Ramos (cell line): Measurements from ENCODE around the gene EZH1.

ENCODE experiments used
- in situ Hi-C: fragments of 300-500 bp; cut with MboI; formaldehyde crosslinking; loops from one replicate; pipeline ENCODE4 v1.14.3; 2022; ENCODE audit warnings: low sequenced_read_pairs; ENCODE audit not compliant: unreplicated experiment

The EZH1 gene

DNA sequence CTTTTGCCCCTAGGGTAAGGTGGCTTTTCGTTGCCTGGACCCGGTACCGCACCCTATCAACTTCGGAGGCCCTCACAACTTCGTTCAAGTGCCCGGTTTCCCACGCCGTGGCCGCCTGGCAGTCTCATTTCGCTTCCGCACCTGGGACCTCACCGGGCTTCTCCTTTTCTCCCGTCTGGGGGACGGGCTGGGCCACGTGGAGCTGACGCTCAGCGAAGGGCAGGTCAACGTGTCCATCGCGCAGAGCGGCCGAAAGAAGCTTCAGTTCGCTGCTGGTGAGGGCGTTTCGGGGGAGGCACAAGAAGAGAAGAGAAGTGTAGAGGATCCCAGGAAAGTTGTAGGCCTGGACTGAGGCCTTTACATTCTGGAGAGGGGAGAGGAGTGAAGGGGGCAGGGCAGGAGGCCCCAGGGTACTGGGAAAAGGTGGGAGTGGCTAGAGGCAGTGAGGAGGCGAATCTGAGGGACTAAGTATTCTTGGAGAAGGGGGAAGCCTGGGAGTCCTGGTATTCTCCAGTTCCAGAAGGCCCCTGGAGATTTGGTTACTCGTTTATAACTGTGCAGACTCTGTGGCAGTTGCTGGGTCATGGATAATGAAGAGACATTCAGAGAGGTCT lies 57.0 kb downstream of the EZH1 start:
- in situ Hi-C loops = no loop called here

DNA sequence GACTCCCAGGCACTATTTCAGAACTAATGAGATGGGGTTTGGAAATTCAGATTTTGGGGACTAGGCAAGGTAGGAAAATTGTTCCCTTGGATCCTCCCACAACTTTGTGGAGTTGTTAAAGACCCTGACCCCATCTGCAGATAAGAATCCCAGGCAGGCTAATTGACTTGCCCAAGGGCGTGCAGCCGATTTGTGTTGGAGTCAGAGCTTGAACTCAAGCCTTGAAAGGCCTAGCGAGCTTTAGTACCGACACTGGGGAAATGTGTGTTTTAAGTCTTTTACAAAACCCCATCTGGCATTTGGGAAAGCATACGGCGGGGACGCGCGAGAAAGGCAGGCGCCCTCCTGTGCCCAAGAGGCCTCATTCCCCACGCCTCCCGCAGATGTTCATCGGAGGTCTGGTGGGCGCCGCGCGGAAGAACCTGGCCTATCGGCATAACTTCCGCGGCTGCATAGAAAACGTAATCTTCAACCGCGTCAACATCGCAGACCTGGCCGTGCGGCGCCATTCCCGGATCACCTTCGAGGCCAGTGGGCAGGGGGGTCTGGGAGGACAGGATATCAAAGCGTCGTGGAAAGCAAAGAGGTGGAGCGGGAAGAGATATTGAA lies 58.2 kb downstream of the EZH1 start:
- in situ Hi-C loops = no loop called here

DNA sequence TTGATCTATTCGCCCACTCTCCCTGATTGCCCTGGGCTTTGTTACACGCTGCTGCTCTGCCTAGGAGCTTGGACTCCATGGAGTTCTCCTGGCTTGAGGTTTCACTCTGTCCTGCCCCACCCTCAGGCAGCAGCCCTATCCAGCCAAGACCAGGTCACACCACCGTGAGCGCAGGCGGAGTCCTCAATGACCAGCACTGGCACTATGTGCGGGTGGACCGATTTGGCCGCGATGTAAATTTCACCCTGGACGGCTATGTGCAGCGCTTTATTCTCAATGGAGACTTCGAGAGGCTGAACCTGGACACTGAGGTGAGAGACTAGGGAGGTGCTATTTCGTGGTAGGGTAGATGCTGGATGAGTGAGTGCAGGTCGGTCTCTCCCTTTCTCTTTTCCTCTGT lies 59.0 kb downstream of the EZH1 start:
- in situ Hi-C loops = no loop called here

DNA sequence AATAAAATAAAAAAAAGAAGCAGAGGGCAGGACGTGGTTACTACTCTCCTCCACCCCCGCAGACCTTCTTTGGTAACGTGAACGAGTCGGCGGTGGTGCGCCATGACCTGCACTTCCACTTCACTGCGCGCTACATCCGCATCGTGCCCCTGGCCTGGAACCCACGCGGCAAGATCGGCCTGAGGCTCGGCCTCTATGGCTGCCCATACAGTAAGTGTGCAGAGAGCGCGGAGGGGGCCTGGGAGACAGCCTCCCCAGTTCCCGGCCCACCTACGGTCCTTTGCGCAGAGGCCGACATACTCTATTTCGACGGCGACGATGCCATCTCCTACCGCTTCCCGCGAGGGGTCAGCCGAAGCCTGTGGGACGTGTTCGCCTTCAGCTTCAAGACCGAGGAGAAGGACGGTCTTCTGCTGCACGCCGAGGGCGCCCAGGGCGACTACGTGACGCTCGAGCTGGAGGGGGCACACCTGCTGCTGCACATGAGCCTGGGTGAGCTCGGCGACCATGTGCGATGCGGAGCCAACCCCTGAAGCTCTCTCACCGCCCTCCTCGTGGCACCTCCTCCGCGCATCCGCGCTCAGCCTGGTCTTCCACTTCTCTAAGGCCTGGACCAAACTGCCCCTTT lies 59.8 kb downstream of the EZH1 start:
- in situ Hi-C loops = loop anchor here (5.0 kb wide), 1 partner anchor 108 kb away; the partner anchor contains the start of gene PSMC3IP

DNA sequence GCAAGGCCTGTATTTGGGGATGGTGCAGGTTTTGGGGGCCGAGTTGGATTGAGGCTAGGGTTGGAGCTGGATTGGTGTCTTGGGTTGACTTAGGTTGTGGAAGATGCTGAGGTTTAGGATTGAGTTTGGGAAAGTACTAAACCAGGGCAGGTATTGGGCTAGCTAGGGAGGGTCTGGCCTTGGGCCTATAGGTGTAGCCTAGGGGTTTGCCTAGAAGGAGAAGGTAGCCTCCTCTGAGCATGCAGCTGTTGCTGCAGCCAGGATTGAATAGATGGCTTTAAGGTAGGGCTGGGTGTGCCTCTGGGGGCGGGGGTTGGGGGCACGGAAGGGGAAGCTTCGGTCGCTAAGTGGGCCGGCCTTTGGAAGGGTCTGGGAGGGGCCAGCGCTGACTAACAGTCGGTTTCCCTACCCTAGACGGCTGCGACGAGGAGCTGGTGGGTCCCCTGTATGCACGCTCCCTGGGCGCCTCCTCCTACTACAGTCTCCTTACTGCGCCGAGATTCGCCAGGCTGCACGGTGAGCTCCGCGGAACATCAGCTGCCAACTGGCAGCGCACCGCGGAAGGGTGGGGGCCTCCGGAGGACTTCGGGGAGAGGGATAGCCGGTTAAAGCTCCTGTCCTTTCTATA lies 61.3 kb downstream of the EZH1 start:
- in situ Hi-C loops = loop anchor here (5.0 kb wide), 1 partner anchor 106 kb away; the partner anchor contains the start of gene PSMC3IP

DNA sequence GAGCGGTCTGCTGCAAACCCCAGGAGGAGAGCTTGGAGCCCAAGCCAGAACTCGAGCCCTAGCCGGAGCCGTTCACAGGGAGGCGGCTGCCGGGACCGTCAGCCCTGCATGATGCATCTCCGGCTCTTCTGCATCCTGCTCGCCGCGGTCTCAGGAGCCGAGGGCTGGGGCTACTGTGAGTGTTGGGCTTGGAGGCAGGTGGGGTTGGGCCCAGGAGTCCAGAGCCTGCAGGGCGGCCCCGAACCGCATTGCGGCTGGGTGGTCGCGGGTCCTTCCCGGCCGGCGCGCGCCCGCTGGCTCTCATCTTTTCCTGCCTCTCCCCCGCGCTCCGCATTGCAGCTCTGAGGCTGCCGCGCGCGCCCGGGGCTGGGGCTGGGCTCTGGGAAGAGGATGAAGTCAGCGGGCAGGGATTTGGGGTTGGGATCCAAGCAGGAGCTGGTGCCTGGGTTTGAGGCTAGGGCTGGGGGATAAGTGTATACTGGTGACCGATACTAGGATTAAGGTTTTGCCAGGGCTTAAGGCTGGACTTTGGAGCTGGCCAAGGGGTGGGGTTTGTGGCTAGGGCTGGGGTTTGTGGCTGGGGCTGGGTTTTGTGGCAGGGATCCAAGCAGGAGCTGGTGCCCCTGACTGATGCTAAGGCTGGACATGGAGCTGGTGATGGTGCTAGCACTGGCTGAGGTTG lies 62.0 kb downstream of the EZH1 start:
- in situ Hi-C loops = loop anchor here (5.0 kb wide), 1 partner anchor 106 kb away; the partner anchor contains the start of gene PSMC3IP

DNA sequence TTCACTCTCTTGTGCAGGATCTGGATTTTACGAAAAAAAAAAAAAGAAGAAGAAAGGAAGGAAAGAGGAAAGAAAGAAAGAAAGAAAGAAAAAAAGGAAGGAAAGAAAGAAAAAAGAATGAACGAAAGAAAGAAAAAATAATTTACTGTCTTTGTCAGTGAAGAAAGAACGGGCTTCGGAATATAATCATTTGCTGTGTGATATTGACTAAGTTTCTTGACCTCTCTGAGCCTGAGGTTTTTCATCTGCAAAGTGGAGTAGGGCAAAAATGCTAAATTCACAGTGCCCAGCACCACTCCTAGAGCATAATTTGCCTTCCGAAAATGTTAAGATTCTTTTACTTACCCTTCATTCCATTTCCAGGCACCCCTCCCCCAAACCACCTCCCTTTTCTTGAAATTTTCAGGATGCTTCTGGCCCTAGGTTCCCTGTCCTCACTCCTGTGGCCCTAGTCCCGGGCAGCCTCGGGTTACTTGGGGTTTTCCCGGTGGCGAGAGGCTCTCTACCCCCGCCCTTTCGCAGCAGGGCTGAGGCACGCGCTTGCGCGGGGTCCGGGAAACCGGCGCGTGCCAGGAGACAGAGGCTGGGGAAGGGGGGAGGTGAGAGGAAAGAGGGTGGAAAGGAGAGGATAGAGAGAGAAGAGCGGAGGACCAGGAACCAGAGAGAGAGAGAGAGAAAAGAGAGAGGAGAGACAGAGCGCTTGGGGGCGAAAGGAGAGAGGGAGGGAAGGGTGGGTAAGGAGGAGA lies 62.7 kb downstream of the EZH1 start, which contains the start of gene CNTNAP1:
Gene CNTNAP1 (plus strand): TSS at position 556 of the 746 bp plus-strand sequence. CDS start 299 bp downstream, outside the sequence.
- in situ Hi-C loops = loop anchor here (5.0 kb wide), 1 partner anchor 105 kb away; the partner anchor contains the start of gene PSMC3IP

DNA sequence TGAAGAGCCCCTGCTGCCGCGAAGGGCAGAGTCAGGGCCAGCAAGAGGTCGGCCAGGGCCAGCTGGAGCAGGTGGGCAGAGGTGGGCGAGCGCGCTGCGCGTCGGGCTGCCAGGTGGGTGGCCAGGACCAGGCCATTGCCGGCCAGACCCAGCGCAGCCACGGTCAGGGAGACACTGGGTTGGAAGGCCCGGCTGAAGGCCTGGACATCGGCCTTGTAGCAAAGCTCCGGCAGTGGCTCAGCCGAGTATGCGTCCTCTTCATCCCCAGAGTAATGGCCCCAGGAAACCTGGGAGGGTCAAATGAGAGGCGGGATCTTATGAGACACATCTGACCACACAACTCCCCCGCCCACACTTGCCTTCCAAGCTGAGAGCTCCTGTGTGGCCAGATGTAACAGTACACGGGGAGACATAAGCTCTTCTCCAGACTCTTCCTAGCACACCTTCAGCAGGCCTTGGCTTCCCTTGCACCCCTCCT lies 64.5 kb downstream of the EZH1 start:
- in situ Hi-C loops = loop anchor here (5.0 kb wide), 1 partner anchor 103 kb away; the partner anchor contains the start of gene PSMC3IP

DNA sequence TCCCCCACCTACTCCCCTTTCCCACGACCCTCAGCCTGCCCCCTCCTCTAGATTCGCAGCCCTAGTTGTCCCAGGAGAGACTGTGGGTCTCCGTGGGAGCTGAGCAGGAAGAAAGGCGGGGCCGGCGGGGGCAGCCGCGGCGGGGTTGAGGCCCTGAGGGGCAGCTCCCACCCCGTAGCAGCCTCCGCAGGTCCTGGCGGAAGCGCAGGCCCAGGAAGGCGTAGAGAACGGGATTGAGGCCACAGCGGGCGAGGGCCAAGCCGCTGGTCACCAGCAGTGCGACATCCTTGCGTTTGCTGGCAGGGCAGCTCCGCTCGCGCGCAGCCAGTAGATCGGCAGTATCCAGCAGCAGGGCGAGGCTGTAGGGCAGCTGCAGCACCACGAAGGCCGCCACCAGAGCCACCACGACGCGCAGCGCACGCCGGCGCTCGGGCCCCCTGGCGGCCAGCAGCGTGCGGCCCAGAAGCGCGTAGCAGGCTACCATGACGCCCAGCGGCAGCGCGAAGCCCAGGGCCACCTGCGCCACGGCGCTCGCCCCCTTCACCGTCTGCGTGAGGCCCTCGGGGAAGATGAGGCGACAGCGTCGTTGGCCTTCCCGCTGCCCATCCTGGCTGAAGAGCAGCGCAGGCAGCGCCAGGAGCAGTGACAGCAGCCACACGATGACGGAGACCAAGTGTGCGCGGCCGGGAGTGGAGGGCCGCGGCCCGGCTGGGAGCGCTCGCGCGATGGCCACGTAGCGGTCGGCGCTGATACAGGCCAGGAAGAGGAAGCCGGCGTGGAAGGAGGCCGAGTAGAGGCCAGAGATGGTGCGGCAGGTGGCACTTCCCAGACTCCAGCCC lies 65.1 kb downstream of the EZH1 start:
- in situ Hi-C loops = loop anchor here (5.0 kb wide), 1 partner anchor 102 kb away; the partner anchor contains the start of gene PSMC3IP

DNA sequence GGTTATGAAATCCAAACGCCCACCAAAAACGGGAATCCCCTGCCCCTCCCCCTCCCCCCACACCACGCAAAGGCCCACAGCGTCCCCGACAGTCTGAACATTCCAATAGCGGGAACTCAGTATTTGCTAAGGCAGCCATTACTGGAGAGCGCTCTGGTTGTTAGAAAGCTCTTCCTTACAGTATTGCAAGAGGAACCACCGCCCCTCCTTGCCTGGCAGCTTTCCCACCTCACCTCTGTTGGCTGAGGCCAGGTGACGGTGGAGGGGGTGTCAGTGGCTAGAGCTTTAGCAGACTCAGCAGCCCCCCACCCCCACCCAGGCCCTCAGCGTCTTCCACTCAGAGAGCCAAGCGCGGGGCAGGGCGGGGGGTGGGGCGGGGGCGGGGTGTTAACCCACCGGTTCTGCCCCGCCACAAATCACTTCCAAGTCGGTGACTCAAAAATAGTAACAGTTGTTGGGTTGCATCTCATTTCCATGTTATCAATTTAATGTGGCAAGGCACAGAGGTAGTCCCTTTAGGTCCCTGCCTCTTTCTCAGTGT lies 65.8 kb downstream of the EZH1 start:
- in situ Hi-C loops = no loop called here

DNA sequence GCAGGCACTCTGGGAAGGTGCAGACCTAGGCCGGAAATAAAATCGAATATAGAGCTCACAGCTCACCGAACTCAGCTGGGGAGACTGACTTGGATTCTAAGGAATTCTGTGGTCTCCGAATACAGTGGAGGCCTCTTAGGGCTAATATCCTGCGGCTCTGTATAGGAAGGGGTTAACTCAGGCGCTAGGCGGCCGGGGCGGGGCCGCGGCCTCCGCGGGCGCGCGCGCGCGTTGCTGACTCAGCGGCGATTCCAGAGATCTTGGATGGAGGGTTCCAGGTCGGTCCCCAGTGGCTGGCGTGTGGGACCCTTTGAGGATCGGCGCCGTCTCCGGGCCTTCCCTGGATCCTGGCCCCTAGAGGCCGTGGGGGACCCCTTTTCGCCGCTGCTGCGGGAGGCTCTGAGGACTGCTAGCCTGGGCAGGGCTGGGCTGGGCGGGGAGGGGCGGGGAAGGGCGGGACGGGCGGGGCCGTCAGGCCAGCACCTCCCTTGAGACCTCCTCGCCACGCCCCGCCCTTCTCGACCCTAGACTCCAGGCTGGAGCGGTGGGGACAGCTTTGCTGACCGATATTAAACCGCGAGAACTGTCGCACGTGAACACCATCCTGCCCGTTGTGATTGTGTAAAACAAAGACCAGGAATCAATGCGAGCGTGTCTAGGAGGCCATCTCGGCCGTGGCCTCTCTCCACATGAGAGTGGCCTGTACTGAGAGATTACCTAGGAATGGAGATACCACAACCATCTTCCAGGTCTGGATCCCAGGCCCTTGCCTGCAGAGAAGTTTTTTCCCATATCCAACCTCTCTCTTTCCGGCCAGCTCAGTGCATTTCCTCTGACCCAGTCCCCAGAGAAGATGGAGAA lies 66.7 kb downstream of the EZH1 start:
- in situ Hi-C loops = no loop called here

DNA sequence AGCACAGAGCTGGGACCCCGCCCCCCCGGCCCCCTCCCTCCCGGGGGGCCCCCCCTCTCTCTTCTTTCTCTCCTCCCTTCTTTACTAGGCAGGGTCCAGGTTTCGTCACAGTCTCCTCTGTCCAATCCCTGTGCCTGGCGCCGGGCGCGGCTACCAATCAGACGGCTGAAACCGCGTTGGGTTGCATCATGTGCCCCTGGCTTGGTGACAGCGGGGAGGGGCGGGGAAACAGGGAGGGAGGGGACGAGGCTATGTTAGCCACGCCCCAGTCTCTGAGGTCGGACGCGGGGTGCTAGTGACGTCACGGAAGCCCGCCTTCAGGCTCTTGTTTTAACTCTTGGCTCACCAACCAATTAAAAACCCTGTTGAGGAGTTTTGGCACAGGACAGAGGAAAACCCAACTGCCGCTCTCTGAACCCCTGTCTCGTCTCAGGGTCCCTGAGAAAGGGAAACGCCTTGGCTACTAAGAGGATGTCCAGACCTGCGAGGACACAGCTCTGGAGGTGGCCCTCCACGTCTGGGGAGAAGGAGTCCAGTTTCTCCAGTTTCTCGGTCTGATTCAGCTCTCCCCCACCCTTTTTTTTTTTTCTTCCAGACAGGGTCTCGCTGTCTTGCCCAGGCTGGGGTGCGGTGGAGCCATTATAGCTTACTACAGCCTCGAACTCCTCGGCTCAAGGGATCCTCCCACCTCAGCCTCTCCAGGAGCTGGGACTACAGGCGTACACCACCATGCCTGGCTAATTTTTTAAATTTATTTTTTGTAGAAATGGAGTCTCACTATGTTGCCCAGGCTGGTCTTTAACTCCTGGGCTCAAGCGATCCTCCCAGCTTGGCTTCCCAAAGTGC lies 67.6 kb downstream of the EZH1 start:
- in situ Hi-C loops = no loop called here

DNA sequence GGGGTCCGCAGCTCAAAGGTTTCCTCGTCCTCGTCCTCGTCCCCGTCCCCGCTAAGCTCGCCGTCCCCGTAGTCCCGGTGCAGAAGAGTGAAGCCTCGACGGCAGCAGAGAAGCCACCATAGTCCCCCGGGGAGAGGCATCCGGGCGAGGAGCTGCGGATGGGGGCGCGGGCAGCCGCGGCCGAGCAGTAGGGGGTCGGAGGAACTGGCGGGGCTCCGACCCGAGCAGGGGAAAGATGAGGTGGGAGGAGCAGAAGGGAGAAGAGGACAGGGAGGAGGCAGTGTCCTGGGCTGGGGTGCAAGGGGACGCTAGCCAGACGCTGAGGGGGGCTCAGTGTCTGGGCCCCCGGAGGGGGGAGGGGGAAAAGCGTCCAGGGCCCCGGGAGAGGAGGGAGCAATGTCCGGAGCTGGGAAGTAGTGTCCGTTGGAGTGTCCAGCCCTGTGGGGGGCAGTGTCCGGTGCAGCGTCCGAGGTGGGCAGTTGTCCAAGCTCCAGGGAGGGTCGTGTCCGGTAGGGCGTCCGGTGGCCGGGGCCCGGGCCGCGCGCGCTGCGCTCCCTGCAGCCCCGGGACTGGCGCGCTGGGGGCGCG lies 68.3 kb downstream of the EZH1 start, which contains the start of gene PLEKHH3:
Gene PLEKHH3 (minus strand): TSS at position 571 of the 588 bp plus-strand sequence. CDS start 431 bp downstream, at position 140.
- in situ Hi-C loops = no loop called here

DNA sequence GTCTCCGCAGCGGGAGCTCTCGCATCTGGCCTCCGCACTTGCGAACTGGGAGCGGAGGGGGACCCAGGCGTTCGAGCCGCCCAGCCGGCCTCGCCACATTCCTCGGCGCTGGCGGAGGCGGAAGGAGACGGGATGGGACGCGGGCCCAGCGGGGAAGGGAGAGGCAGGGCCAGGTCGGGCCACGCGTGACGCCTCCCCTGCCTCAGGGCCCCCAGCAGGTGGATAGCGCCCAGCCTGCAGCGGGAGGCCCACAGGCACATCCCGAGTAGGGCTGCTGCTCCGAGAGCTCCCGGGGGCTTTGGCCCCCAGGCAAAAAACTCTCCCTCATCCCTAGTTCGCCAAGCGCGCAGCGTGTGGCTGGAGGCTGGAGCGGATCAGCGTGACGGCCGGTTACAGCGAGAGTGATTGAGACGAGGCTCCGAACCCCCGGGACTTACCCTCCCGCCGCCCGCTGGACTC lies 68.8 kb downstream of the EZH1 start:
- in situ Hi-C loops = no loop called here

DNA sequence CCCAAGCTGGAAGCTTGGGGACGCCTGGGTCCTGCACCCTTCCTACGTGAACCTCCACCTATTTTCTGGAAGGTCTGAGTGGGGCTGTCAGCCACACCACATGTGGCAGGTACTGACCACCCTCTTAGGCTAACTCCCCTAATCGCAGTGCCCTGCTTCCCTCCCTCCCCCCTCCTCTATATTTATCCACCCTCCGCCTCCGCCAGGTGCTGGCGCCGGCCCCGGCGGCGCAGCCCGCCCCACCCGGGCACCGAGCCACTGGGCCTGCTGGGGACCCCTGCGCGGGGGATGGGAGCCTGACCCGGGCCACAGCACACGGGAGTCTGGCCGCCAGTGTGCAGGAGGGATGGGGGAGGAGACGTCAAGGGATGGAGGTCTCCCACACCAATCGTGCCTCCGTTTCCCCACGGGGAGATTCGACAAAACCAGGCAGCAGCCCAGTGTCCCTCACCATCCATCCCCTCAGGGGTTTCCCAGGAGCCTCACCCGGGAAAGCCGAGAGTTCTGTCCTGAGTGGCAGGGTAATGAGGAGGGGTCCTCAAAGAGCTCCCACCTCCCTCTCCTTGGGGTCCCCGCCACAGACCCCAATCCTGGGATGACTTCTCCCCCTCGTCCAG lies 69.4 kb downstream of the EZH1 start:
- in situ Hi-C loops = no loop called here
